ENCODE results near the gene SAFB2. TPM values are rescaled to one million over a fixed set of nuclear protein-coding genes. Genes with fewer than 3 reads are reported as not detected.
"Not testable (repeated sequence)": the region's sequence is repeated elsewhere in the genome, so short reads cannot be mapped to it uniquely, and the experiment has no call there.

The SAFB2 gene
- total RNA-seq, 1 experiment from 2014 or later = 29.7 TPM

DNA sequence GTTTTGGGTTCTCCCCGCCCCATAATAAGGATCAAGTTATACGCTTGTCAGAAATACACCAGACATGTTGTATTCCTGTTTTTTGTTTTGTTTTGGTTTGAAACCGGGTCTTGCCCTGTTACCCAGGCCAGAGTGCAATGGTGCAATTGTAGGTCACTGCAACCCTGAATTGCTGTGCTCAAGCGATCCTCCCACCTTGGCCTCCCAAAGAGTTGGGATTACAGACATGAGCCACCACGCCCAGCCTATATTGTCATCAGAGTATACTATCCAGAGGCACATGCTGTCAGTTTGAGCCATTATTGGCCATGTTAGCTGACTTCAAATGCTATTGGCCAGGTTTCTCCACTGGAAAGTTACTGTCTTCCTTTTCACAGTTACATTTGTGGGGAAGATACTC is 10.1 kb upstream of the SAFB2 start:
- no peak for DNase-seq (ENCODE audit: low read depth)

DNA sequence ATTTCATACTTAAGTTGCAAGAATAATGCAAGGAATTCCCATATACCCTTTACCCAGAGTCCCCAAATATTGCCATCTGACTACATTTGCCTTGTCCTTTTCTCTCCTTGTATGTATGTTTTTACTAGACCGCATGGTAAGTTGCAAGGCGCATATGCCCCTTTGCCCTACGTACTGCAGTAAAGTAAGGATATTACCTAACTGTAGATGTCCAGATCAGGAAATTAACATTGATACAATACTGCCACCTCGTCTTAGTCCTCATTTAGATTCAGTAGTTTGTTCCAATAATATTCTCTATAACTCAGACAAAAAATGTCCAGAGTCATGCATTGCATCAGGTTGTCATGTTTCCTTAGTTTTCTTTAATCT is 9.7 kb upstream of the SAFB2 start:
- no peak for DNase-seq (ENCODE audit: low read depth)

DNA sequence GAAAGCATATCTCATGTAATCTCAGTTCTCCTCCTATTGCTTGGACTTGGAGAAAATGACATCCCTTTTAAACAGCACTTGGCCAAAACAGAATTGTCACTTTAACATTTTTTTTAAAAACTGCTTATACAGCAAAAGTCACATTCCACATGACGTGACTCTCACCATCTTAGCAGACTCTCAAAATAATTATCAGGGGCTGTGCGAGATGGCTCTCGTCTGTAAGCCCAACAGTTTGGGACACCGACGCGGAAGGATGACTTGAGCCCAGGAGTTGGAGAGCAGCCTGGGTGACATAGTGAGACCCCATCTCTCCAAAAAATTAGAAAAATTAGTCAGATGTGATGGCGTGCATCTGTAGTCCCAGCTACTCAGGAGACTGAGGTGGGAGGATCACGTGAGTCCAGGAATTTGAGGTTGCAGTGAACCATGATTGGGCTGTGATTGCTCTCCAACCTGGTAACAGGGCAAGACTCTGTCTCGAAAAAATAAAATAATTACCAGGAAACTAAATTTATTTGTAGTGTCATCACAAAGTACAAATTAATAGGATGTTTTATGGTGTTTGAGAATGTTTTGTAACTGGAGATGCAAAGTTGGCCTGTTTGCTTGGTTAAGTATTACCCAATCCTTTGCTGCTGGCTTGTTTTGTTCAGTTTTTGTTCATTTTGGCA is 9.1 kb upstream of the SAFB2 start:
- DNase-seq (ENCODE audit: low read depth) = no peak

DNA sequence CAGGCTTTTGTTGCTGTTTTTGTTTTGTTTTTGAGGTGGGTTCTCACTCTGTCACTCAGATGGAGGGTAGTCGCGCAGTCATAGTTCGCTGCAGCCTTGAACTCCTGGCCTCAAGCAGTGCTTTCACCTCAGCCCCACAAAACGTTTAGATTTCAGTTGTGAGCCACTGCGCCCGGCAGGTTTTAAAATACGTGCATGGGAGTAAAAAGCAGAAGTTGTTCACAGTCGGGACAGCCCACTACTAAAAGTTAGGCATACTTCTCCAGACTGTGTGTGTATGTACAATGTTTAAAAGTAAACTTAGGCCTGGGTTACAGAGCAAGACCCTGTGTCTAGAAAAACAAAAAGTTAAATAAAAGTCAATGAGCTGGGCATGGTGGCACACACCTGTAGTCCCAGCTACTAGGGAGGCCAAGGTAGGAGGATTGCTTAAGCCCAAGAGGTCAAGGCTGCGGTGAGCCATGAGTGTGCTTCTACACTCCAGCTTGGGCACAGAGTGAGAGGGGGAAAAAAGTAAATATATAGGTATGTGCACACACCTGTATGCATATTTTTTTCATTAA is 6.4 kb upstream of the SAFB2 start:
- DNase-seq (ENCODE audit: low read depth) = no peak

DNA sequence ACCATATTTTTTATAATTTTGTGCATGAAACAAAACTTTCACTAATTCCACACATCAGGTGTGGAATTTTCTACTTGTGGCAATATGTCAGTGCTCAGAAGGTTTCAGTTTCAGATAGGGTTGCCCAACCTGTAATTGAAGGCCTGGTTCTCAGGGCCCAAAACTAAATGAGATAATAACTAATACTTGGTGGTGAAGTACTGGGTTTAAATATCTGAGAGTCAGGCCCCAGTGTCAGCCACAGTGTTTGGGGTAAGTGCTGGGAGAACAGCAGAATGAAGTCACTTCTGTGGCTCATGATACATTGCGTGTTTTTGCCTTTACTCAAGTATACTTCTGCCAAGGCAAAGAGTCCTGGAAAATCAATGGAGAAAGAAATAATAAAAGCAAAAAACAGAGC is 5.9 kb upstream of the SAFB2 start:
- no peak for DNase-seq (ENCODE audit: low read depth)

DNA sequence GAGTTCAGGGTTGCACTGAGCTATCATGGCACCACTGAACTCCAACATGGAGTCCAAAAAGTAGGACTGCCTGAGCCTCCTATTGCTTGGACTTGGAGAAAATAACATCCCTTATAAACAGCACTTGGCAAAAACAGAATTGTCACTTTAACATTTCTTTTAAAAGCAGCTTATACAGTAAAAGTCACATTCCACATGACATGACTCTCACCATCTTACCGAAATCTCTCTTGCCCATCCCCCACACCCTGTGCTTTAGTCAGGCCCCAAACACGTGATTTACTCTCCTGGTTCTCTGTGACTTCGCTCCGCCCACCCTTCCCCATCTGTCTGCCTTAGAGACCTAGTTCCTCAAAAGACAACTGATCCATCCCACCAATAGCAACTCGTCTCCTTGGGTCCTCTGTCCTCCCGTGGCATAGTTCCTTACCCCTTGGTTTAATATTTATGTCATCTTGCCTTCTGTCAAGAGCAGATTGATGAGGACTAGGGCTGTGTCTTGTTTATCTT is 4.9 kb upstream of the SAFB2 start:
- DNase-seq (ENCODE audit: low read depth) = no peak

DNA sequence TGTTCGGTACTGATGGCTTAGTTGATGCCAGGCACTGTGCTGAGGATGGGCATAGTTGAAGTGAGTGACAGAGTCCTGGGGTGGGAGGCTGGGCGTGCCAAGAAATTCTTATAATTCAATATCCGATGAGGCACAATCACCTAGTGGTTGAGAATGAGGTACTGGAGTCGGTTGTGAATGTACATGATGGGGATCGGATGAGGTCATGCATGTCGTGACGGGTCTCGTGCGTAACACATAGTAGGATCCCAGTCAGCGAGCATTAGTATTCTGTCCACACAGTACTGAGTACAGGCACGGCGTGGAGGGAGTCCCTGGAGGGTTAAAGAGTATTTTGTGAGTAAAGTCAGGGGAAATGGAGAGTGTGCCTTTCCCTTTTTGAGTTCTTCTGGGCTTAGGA is 3.1 kb upstream of the SAFB2 start:
- no peak for DNase-seq (ENCODE audit: low read depth)

DNA sequence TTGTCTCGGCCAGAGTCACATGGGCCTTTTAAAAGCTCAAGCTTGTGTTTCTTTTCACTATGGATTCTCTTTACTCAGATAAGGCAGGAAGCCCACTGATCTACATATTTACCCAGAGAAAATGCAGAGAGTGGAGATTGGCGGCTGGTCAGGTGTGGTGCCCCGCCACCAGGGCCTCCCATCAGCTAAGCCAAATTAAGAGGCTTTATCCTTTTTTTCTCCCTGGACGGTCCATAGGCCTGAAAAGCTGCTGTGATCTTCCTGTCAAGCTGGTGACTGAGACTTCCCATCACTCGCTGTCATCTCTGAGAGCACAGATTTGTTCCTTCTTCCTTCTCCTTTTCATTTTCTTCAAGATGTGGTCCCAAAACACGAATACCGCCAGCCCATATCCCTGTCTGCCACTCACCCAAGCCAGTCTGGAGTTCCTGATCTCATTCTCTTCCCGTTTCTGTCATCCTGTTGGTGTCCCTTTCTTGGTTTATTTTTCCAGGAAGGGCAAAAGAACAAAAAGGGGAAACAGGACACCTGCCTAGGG is 2.2 kb upstream of the SAFB2 start:
- no peak for DNase-seq (ENCODE audit: low read depth)

DNA sequence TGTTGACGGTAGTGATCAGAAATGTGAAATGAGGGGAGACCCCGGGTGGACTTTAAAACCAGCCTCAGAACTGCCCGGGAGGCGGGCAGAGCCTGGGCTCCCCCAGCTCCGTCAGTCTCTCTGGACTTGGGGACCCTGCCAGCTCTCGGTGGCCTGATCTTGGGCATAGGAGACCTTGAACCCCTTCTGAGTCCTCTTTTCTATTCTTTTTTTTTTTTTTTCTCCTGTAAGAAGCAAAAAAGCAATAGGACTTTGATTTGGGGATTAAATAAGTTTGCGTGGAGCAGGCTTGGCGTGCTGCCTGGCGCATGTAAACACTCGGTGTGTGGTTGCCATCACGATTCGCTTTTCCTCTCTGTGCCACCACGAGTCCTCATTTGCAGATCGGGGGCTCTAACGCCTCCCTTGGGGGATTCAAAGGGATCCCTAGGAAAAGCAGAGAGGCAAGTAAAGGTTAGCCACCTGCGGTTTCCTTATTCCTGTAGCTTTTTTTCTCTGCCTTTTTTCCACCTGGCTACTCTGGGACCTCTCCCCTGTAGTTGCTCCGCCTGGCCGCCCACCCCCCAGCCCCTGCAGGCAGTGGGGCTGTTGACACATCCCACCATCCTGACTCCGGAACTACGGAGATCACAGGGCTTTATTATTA is 1.6 kb upstream of the SAFB2 start:
- DNase-seq (ENCODE audit: low read depth) = peak; percentile 35

DNA sequence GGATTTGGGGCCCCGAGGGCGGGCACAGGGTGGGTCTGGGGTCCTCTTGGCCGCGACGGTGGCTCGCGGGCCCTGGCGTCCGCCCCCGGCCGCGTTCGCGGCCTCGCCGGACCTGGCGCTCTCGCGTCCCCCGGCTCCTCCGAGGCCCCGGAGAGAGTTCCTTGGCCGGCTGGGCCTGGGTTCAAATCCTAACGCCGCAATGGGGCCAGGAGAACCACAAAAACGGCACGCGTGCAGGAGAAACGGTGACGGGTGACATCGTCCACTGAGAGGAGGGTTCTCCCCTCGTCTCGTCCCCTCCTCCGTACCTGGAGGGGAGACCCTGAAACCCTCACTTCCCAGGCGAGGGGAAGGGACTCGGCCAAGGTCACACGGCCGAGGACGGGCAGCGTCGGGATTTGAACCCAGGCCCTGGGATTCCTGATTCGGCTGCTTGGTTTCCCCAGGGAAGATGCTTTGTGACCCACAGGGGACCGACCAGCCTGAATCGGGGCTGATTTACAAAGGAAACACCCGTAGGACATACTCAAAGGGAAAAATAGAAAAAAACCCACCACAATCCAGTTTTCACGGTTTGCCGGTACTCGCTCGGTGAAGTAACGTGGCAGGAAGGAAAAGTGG is 931 bp upstream of the SAFB2 start:
- DNase-seq (ENCODE audit: low read depth) = peak; percentile 13

DNA sequence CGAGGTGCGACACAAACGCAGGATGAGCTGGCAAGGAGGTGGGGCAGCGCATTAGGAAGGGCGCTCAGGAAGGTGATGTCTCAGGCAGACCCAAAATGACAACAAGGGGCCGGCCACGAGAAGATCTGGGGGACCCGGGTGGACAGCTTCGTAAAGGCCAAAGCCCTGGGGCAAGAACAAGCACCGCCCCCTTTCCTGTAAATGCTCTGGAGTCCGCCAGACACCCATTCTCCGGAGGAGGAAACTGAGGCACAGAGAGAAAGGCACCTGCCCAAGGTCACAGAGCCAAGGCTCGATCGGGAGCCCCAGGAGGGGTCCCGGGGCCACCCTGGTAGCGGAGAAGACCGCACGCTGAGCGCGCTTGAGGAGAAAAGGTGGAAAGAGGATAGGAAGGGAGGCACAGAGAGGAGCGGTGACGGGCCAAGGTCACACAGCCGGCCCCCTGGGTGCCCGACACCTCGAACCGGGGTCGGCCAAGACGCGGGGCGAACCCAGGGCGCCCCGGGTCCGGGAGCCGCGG is 571 bp downstream of the SAFB2 start:
- peak; percentile 19 for DNase-seq (ENCODE audit: low read depth)

DNA sequence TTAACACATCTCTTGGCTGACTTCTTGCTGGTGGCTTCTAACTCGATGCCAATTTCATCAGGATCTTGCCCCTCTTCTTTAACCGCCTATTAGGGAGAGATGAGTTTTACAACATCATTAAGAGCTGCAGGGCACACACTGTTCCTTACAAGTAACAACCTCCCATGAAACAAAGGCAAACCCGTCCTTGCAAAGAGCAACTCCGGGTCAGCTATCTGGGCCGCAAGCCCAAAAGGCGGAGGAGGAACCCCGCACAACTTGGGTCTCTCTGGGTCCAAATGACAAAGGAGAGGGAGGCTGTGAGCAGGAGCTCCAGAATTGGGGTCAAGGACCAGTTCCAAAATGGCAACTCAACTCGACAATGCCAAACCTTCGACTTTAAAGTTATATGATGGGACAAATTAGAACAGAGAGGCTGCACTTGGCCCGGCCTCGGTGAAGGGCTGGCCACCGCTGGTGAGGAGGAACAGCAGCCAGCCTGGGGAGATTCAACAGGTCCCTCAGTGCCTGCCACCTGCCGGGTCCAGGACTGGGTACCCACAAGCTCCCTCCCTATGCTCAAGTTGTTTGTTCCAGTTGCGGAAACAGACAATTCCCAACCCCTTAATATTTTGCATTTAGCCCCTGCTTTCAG is 1.1 kb downstream of the SAFB2 start:
- no peak for DNase-seq (ENCODE audit: low read depth)

DNA sequence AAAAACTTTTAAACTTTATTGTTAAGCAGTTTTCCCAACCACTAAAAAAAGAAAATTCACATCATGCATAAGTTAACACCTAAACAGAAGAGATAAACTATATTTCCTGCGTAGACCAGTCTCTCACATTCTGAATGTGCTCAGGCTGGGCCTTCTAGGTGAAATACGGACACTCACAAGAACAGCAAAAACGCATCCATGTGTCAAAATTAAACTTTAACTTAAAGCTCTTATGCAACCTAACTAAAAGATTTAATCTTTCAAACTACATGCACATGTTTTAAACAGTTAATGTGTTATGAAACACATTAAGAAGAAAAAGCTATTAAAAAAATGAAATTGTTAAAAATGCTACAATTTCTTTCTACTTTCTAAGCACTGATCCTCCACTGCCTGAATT is 2.6 kb downstream of the SAFB2 start:
- DNase-seq (ENCODE audit: low read depth) = no peak

DNA sequence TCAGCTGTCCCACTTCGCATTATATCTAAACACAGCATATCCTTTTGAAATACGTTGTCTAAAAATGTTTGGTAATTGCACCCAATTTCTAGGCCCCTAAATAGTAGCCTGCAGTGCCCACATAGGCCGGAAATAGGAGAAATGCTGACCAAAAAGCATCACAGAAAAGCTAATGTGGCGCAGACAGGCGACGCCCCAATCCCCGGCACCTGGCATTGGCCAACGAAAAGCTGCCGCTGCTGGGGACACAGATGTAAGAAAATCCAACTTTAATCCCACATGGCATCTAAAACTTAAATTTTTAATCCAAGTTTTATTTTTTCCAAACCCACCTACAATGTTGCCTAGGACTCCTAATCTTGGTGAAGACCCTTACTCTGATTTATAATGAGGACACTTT is 4.0 kb downstream of the SAFB2 start:
- DNase-seq (ENCODE audit: low read depth) = no peak

DNA sequence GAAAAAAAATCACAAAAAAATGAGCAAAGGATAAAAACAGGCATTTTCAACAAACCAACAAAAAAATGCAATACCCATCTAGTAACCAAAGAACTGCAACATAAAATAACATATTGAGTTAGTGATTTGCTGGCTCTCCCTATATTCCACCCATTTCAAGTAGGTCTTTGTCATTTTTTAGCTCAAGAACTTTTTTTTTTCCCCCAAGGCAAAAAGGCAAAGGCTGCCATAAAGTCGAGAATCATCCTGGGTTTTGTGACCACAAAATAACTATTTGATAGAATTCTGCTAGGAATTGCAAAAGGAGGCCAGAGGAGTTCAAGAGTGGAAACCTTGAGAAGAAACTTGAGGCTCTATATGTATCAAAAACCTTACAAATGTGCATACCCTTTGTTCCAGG is 5.5 kb downstream of the SAFB2 start:
- no peak for DNase-seq (ENCODE audit: low read depth)

DNA sequence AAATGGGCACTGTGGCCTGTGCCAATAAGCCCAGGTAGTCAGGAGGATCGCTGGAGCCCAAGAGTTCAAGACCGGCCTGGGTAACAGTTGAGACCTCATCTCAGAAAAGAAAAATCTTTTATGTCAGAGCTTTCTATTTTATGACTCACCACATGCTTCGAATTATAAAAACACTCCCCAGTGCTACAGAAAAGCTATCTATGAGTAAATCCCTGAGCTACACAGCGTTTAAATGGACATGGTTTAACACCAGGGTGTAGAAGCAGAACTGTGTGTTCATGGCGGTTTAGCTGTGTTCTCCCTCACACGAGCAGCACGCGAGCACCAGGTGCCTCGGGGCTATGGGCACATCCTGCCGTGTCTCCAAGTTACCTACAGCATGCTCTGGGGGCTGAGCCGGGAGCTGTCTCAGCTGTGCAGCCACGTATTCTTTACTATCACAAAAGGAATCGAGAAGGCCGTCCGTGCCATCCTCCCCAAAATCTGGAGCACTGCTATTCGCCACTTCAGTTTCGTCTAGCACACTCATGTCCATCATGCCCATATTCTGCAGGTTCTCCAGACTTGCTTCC is 6.7 kb downstream of the SAFB2 start:
- DNase-seq (ENCODE audit: low read depth) = no peak

DNA sequence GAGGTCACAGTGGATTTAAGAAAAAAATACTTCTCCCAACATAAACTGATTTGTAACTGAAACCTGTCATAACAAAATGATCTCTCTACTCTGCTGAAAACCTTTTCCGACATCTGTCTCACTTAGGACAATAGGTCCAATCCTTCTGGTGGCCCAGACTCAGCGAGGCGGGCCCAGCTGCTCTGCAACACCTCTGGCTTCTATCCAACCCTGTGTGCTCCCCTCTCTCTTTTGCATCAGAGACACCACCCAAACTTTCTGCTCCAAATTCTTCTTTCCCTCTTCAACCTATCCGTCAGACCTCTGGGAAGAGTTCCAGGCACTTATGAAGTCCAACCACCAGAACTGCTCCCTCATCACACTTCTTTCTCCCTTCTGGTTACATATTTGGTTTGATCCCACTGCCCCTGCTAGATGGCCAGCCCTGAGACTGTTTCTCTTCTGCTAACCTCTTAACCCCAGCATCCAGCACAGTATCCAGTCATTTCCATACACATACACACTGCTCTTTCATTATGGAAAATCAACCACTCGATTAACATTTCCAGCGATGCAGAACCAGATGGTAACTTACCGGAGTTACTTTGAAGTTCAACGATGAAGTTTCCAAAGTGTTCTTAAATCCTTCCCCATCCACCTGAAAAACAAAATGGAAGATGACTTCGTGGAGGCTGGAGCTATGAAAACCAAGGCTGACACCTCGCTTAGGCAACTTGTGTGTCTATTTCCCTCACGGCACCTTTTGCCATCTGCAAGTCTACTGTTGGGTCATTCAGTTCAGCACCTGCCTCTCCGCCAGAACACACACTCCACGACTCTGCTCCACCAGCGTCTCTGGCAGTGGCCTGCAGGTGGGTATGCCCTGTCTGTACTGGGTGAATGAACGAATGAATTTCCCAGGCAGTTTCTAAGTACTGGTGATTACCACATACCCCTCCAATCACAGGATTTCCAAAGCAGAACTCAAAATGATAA is 9.4 kb downstream of the SAFB2 start:
- no peak for DNase-seq (ENCODE audit: low read depth)

DNA sequence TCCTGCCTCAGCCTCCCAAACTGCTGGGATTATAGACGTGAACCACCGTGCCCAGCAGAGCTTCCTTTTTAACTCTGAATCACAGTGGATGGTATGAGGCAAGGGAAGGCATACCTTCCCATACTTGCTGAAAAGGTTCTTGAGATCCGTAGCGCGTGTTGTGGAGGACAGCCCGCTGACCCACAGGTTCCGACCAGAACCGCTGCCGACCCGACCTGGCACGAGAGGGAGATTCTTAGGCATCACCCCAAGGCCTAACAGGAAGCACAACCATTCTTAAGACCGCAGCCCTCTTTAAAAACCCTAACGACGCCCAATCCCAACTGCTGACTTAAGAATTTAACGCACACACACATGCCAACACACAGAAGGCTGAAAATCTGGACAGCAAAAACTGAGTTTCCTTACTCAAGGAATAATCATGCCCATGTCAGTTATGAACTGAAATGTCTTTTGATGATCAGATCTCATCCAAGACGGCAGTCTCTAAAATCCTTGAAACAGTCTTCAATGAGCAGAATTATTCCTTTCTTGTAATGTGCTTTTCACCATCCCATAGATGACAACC is 12.6 kb downstream of the SAFB2 start:
- no peak for DNase-seq (ENCODE audit: low read depth)

DNA sequence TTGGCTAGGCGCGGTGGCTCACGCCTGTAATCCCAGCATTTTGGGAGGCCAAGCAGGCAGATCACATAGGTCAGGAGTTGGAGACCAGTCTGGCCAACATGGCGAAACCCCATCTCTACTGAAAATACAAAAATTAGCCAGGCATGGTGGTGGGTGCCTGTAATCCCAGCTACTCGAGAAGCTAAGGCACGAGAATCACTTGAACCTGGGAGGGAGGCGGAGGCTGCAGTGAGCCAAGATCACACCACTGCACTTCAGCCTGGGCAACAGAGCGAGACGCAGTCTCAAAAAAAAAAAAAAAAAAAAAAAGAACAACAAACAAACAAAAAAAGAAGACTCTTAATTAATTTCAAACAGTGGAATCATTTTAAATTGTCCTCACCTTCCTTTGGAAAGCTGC is 13.8 kb downstream of the SAFB2 start:
- DNase-seq (ENCODE audit: low read depth) = not testable (repeated sequence)

DNA sequence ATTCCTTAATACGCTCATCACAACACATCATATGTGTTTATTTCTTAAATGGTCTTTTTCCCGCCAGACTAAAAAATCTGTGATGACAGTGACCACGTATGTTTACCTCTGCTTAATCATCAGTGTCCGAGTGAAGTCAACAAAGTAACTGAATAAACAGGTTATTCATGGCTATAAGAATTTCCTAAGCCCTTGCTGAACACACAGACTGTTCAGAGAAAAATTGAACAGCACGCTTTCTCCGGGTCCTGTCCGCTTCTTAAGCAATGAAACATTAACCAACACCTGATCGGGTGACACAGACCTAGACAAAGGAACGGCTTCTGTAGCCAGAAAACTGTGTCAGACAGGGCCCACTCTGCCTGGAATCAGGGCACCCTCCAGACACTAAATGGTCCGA is 14.3 kb downstream of the SAFB2 start:
- no peak for DNase-seq (ENCODE audit: low read depth)

All from Daoy (cell line).